ENCODE data around the gene TREML1. TPM values are rescaled to one million over a fixed set of nuclear protein-coding genes. Genes with fewer than 3 reads are reported as not detected.
"Not testable (repeated sequence)": the region's sequence is repeated elsewhere in the genome, so short reads cannot be mapped to it uniquely, and the experiment has no call there.

The TREML1 gene
- total RNA-seq, result not detected
- long read RNA-seq, result 0 reads

GRCh38 chr6:41153992-41154625 is at the start of gene TREML1:
Gene TREML1, minus strand, starts transcription at chr6:41154347. Its CDS starts 59 bp downstream, at chr6:41154288.
- DNase-seq (no peak), ATAC-seq (ENCODE audit: poor library complexity) (no peak)
- intact Hi-C loops (cut with DNase I), result no loop called here

- ATAC-seq (ENCODE audit: poor library complexity), result no peak
- intact Hi-C loops (cut with DNase I), result no loop called here
- DNase-seq, result no peak
Measured at GRCh38 chr6:41201764-41202173, 47.6 kb upstream of the TREML1 start.

DNA sequence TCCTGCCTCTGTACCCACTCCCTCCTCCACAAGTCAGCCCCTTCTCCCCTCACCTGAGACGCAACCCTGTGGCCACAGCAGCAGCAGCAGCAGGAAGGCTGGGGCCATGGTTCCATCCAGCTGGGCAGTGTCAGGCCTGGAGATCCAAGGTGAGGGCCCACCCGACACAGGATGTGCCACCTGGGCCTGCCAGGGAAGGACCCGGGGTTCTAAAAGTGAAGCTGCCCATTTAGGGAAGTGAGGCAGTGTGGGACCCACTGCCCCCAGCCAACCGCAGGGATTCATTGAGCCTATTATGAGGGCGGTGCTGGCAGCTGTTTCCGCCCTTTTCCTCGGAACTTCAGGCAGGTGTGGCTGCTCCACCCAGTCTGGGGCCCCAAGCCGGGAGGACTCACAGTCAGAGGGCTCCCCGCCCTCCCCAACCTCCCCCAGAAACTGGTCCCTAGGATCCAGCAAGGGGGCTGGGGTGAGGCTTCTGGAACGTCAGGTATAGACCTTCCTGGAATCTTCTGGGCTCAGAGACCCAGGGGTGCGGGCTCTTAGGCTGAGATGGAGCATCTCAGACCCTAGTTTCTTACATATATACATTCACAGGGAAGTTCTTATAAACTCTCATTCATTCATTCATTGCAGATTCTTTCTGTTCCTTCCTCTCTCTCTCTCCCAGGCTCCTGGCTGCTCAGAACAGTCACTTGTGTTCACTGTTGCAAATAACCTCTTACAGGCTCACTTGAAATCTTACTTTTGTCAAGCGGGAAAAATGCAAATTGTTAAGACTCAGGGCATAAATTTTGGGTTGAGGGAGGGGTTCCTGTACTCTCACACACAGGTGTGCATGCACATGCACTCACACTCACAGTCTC is 47.0 kb upstream of the TREML1 start, which contains the start of gene TREML2:
TREML2 (minus strand) TSS at position 249 of the 863 bp plus-strand sequence; CDS start at position 108, 141 bp downstream.
- no peak for ATAC-seq (ENCODE audit: poor library complexity)
- DNase-seq, result peak; percentile 61
- intact Hi-C loops (cut with DNase I), result no loop called here

GRCh38 chr6:41200296-41200900 is 46.3 kb upstream of the TREML1 start:
- DNase-seq (peak; percentile 67), ATAC-seq (ENCODE audit: poor library complexity) (peak; percentile 48)
- intact Hi-C loops (cut with DNase I), result no loop called here

DNA sequence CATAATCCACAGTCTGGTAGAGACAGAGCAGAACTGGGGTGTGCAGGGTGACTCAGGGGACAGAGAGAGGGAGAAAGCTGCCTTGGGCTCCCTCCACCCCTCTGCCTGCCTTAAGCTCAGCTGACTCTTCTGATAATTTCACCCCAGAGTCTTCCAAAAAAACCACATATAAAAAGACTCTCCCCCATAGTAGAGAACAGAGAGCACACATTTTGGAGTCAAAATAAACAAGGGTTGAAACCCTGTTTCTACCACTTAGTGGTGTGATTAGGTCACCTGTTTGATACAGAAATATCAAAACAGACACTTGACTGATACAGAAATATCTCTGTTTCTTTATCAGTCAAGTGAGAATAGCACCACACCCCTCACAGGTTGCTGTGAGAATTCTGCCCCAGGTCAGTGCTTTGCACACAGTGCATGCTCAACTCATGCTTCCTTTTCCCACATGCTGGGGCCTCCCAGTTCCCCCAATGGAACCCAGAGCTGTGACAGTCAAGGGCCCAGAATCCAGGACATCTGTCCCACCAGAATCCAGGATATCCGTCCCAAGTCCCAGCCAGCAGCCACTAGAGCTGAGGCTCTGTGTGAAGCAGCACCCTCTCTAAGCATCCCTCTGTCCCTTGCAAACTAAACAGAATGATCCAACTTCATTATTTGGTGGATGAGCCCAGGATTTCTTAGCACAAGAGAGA is 45.6 kb upstream of the TREML1 start:
- ATAC-seq (ENCODE audit: poor library complexity) (no peak), DNase-seq (no peak)
- intact Hi-C loops (cut with DNase I), result no loop called here

- intact Hi-C loops (cut with DNase I), result no loop called here
- DNase-seq (no peak), ATAC-seq (ENCODE audit: poor library complexity) (no peak)
Measured at GRCh38 chr6:41197234-41197633, 43.1 kb upstream of the TREML1 start.

GRCh38 chr6:41194386-41194785 is 40.2 kb upstream of the TREML1 start:
- intact Hi-C loops (cut with DNase I), result no loop called here
- DNase-seq, result no peak
- ATAC-seq (ENCODE audit: poor library complexity), result no peak

GRCh38 chr6:41193884-41194283 is 39.7 kb upstream of the TREML1 start:
- no peak for ATAC-seq (ENCODE audit: poor library complexity)
- DNase-seq, result no peak
- intact Hi-C loops (cut with DNase I), result no loop called here

DNA sequence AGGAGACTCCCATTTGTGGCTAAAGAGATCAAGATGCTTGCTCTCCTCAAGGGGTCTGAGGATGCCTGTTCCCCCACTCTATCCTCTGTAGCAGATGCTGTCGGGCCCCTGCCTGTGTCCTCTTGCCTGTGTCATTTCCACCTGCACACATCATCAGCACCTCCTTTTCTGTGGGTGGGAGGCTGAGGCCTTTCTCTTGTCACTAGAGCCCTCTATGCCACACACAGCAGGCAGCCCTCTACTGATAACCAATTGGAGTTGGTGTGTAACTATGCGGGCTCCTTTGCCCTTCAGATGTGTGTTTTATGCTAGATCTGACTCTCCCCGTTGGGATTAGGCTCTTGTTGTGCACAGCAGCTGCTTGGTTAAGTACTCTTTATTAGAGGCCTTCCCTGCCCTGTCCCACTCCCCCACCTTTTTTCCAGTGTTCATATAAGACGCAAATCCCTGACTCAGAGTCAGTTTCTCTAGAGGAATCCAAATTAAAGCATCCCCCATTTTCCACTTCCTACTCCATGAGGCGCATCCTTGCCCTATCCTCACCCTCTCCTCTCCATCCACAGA is 39.1 kb upstream of the TREML1 start:
- ATAC-seq (ENCODE audit: poor library complexity), result no peak
- intact Hi-C loops (cut with DNase I), result no loop called here

GRCh38 chr6:41191569-41191968 is 37.4 kb upstream of the TREML1 start:
- ATAC-seq (ENCODE audit: poor library complexity) (peak; percentile 61), DNase-seq (peak; percentile 71)
- intact Hi-C loops (cut with DNase I), result no loop called here

More for the DNA sequence above, 39.1 kb upstream of the TREML1 start:
- DNase-seq, result no peak

GRCh38 chr6:41190791-41191190 is 36.6 kb upstream of the TREML1 start:
- DNase-seq, result no peak
- no peak for ATAC-seq (ENCODE audit: poor library complexity)
- intact Hi-C loops (cut with DNase I), result no loop called here

DNA sequence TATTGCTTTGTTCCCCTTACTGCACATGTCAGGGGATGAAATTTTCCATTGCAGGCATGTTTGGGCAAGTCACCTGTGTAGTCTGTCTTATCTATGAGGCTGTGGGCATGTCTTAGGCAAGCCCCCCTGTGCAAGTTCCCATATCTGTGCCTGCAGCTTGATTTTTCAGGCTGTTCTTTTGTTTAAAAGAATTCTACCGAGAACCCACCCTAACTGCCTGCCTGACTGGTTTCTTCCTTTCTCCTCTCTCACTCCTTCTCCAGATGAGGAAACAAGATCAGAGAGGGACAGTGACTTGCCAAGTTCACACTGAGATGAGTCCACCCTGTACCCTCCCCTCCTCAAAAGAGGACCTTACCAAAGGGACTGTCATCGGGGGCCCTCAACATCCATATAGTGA is 35.8 kb upstream of the TREML1 start:
- DNase-seq (no peak), ATAC-seq (ENCODE audit: poor library complexity) (no peak)
- intact Hi-C loops (cut with DNase I), result no loop called here

DNA sequence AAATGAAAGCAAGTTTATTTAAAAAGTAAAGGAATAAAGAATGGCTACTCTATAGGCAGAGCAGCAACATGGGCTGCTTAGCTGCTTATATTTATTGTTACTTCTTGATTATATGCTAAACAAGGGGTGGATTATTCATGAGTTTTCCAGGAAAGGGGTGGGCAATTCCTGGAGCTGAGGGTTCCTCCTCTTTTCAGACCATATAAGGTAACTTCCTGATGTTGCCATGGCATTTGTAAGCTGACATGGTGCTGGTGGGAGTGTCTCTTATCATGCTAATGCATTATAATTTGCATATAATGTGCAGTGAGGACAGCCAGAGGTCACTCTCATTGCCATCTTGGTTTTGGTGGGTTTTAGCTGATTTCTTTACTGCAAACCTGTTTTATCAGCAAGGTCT is 34.9 kb upstream of the TREML1 start:
- DNase-seq; intact Hi-C loops (cut with DNase I); ATAC-seq (ENCODE audit: poor library complexity): not testable (repeated sequence)

DNA sequence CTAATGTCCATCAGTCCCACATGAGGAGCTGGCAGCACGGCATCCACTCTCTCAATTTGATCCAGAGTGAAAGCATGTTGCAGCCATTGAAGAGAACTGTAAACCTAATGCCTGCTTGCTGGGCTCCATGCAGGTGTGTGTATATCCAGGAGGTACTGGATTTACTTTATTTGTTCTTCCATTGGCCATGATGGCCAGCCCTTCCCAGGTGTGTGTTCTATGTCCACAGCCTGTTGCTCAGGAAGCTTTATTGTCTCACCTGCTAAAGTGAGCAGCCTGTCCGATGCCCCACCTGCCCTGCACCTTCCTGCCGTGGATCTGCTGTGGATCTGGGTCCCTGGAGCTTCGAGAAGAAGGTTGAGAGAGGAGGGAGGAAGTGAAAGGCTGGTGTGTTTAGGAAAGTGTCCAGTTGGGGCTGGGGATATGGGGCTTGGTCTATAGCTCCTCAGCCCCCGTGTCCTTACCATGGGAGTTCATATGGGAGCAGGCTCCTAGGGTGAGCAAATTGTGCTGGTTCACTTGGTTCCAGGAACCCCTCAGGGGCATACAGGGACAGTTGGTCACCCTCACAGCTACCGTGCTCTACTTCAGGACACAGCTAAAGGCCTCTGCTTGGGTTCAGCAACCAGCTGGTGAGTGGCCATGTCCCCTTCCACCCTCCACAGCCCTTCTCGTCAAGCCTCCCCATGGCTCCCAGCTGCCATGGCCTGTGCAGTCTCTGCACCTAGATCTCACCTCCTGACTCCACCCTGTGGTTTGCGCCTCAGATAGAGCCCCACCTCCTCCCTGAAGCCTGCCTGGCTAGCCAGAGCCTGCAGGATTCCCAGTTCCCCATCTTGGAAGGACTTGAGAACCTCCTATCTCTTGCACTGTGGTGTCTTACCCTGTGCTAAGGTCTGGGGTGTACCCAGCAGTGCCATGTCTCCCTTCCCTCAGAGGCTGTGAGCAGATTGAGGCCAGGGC is 34.1 kb upstream of the TREML1 start:
- intact Hi-C loops (cut with DNase I), result no loop called here
- DNase-seq (no peak), ATAC-seq (ENCODE audit: poor library complexity) (no peak)

- no peak for DNase-seq
- ATAC-seq (ENCODE audit: poor library complexity), result no peak
- intact Hi-C loops (cut with DNase I), result no loop called here
Measured at GRCh38 chr6:41186031-41186562, 31.9 kb upstream of the TREML1 start.

GRCh38 chr6:41184761-41185160 is 30.6 kb upstream of the TREML1 start:
- no peak for DNase-seq
- intact Hi-C loops (cut with DNase I), result no loop called here
- ATAC-seq (ENCODE audit: poor library complexity), result no peak

Data from Right ventricle myocardium superior (tissue), 1 donor.